Hepatocyte (in vitro differentiated cells): ENCODE results near the gene ERMAP. TPM values are rescaled to one million over a fixed set of nuclear protein-coding genes. Genes with fewer than 3 reads are reported as not detected.

Source experiments
- DNase-seq: peaks from one replicate; pipeline ENCODE4 v3.0.0-alpha.2; 2016; ENCODE audit warnings: low spot score
- H2AFZ ChIP-seq: fragments of 200-600 bp; sonication (generic); 2 replicates; pipeline ENCODE4 v1.6.0; 2016; ENCODE audit warnings: antibody characterized with exemption, mild to moderate bottlenecking
- H3K27ac ChIP-seq: fragments of 200-600 bp; sonication (generic); 2 replicates; pipeline ENCODE4 v1.5.1; 2016; ENCODE audit warnings: mild to moderate bottlenecking
- H3K27me3 ChIP-seq: fragments of 200-600 bp; sonication (generic); 2 replicates; pipeline ENCODE4 v1.6.1; 2016
- H3K36me3 ChIP-seq: fragments of 200-600 bp; sonication (generic); replicated peaks from 2 replicates; pipeline ENCODE4 v1.5.1; 2016; ENCODE audit warnings: low read depth; ENCODE audit not compliant: insufficient read depth
- H3K4me1 ChIP-seq: fragments of 200-600 bp; sonication (generic); 2 replicates; pipeline ENCODE4 v1.5.1; 2016; ENCODE audit warnings: mild to moderate bottlenecking, moderate library complexity; ENCODE audit not compliant: insufficient read depth
- H3K4me2 ChIP-seq: fragments of 200-600 bp; sonication (generic); 2 replicates; pipeline ENCODE4 v1.6.0; 2016
- H3K4me3 ChIP-seq: fragments of 200-600 bp; sonication (generic); 2 replicates; pipeline ENCODE4 v1.5.1; 2016; ENCODE audit warnings: mild to moderate bottlenecking
- H3K79me2 ChIP-seq: fragments of 200-600 bp; sonication (generic); 2 replicates; pipeline ENCODE4 v1.6.0; 2017; ENCODE audit warnings: mild to moderate bottlenecking
- H3K9me2 ChIP-seq: fragments of 200-600 bp; sonication (generic); replicated peaks from 2 replicates; pipeline ENCODE4 v1.6.0; 2017; ENCODE audit warnings: mild to moderate bottlenecking; ENCODE audit not compliant: insufficient read depth
- H3K9me3 ChIP-seq: fragments of 200-600 bp; sonication (generic); 2 replicates; pipeline ENCODE4 v1.5.1; 2016; ENCODE audit warnings: low read depth, mild to moderate bottlenecking
- H4K20me1 ChIP-seq: fragments of 200-600 bp; sonication (generic); 2 replicates; pipeline ENCODE4 v1.6.0; 2016; ENCODE audit warnings: mild to moderate bottlenecking; ENCODE audit not compliant: insufficient read depth, poor library complexity, severe bottlenecking
- CTCF ChIP-seq: fragments of 200-600 bp; sonication (generic); IDR thresholded peaks from 2 replicates; pipeline ENCODE4 v1.5.1; 2016; ENCODE audit warnings: antibody characterized with exemption, mild to moderate bottlenecking; ENCODE audit not compliant: poor library complexity
- EZH2 ChIP-seq: fragments of 200-600 bp; sonication (generic); IDR thresholded peaks from 2 replicates; pipeline ENCODE4 v1.6.1; 2016; ENCODE audit warnings: antibody characterized with exemption, mild to moderate bottlenecking, borderline replicate concordance
- EZH2phosphoT487 ChIP-seq: fragments of 200-600 bp; sonication (generic); IDR thresholded peaks from one replicate; pipeline ENCODE4 v1.6.1; 2018; ENCODE audit warnings: antibody characterized with exemption, mild to moderate bottlenecking, low read depth, moderate library complexity; ENCODE audit not compliant: unreplicated experiment, severe bottlenecking
- whole genome bisulfite sequencing: methylation state at CpG from one replicate; pipeline ENCODE4 v1.1.6; 2016; ENCODE audit warnings: low lambda C conversion rate; ENCODE audit errors: missing lambda C conversion rate; 5-methylcytosine and 5-hydroxymethylcytosine counted together
- polyA plus RNA-seq: library from polyadenylated mRNA; unstranded; fragments of >200 nt; fragmentation: Nextera tagmentation; extraction: Ambion mirVana; gene quantifications from 2 replicates; pipeline ENCODE4 v1.2.1, GENCODE V29; 2016
- total RNA-seq: library from RNA; depleted of rRNA; stranded (reverse); fragments of >200 nt; gene quantifications from 2 replicates; pipeline ENCODE4 v1.2.3, GENCODE V29; 2014

ERMAP gene
- total and polyA plus RNA-seq, 2 experiments from 2014 or later, result 6.2 to 20.4 TPM

GRCh38 chr1:42817976-42818375 is 1.1 kb downstream of the ERMAP start:
- H3K4me1 ChIP-seq, result peaks cover 10% of the 10 kb centered on the region
- H3K4me2 ChIP-seq, result peak overlapping the region; percentile 78
- H4K20me1 ChIP-seq, result no peaks in the 10 kb centered on the region
- H3K27ac ChIP-seq, result no peak overlapping the region
- H2AFZ ChIP-seq, result no peak overlapping the region
- H3K9me3 ChIP-seq, result no peaks in the 10 kb centered on the region
- no peak for DNase-seq
- peaks cover 30% of the 10 kb centered on the region for H3K79me2 ChIP-seq
- no peaks in the 10 kb centered on the region for H3K36me3 ChIP-seq
- H3K4me3 ChIP-seq, result peak overlapping the region; percentile 45
- H3K9me2 ChIP-seq, result no peaks in the 10 kb centered on the region
- TF ChIP-seq EZH2, result no peak
- no peak for TF ChIP-seq EZH2phosphoT487
- no peak for TF ChIP-seq CTCF
- H3K27me3 ChIP-seq, result no peaks in the 10 kb centered on the region
- 66% methylated on average over 3 of the region's 3 CpGs for WGBS

GRCh38 chr1:42820813-42821212 is 3.9 kb downstream of the ERMAP start:
- no peak for DNase-seq
- Histone ChIP-seq H3K36me3 (no peaks in the 10 kb centered on the region), H3K4me1 (peaks cover 15% of the 10 kb centered on the region), H3K4me2 (no peak overlapping the region), H3K9me2 (no peaks in the 10 kb centered on the region), H2AFZ (no peak overlapping the region), H3K79me2 (peaks cover 27% of the 10 kb centered on the region), H3K27me3 (no peaks in the 10 kb centered on the region), H3K4me3 (no peak overlapping the region), H3K9me3 (no peaks in the 10 kb centered on the region), H3K27ac (no peak overlapping the region), H4K20me1 (no peaks in the 10 kb centered on the region)
- TF ChIP-seq EZH2 (no peak), EZH2phosphoT487 (no peak), CTCF (no peak)
- WGBS, result 40% methylated on average over 1 of the region's 1 CpG

- Histone ChIP-seq H3K4me1 (peaks cover 15% of the 10 kb centered on the region), H3K36me3 (no peaks in the 10 kb centered on the region), H3K4me3 (no peak overlapping the region), H3K79me2 (peaks cover 27% of the 10 kb centered on the region), H4K20me1 (no peaks in the 10 kb centered on the region), H3K4me2 (no peak overlapping the region), H3K27ac (no peak overlapping the region), H3K27me3 (no peaks in the 10 kb centered on the region), H3K9me2 (no peaks in the 10 kb centered on the region), H2AFZ (no peak overlapping the region), H3K9me3 (no peaks in the 10 kb centered on the region)
- 96% methylated on average over 2 of the region's 2 CpGs for WGBS
- DNase-seq, result no peak
- no peak for TF ChIP-seq EZH2phosphoT487
- no peak for TF ChIP-seq EZH2
- no peak for TF ChIP-seq CTCF
Observed at GRCh38 chr1:42821690-42822089, 4.8 kb downstream of the ERMAP start.

GRCh38 chr1:42822800-42823392 is 6.0 kb downstream of the ERMAP start:
- H3K27ac ChIP-seq, result no peak overlapping the region

More at GRCh38 chr1:42822800-42823392, 6.0 kb downstream of the ERMAP start:
- H3K9me3 ChIP-seq, result no peaks in the 10 kb centered on the region
- no peaks in the 10 kb centered on the region for H3K9me2 ChIP-seq
- DNase-seq, result no peak
- H3K36me3 ChIP-seq, result no peaks in the 10 kb centered on the region
- H3K4me2 ChIP-seq, result no peak overlapping the region
- 47% methylated on average over 2 of the region's 2 CpGs for WGBS
- H3K27me3 ChIP-seq, result no peaks in the 10 kb centered on the region
- H2AFZ ChIP-seq, result no peak overlapping the region
- H3K4me1 ChIP-seq, result peaks cover 11% of the 10 kb centered on the region
- TF ChIP-seq CTCF (no peak), EZH2 (no peak), EZH2phosphoT487 (no peak)
- H4K20me1 ChIP-seq, result no peaks in the 10 kb centered on the region
- H3K4me3 ChIP-seq, result no peak overlapping the region
- H3K79me2 ChIP-seq, result peaks cover 23% of the 10 kb centered on the region
